Subcutaneous abdominal adipose tissue (tissue), 5 donors: ENCODE data around the gene TNC.

ENCODE experiments used
- H3K27ac ChIP-seq: one replicate; pipeline ENCODE4 v1.7.0; 2013; ENCODE audit warnings: low read depth, mild to moderate bottlenecking, inconsistent platforms, low read length, moderate library complexity
- H3K27me3 ChIP-seq, 5 donors: one replicate each; pipeline ENCODE4 v1.7.0; 2013; ENCODE audit warnings: low read length in 5 of 5, inconsistent platforms in 1 of 5; ENCODE audit not compliant: control insufficient read depth in 5 of 5, insufficient read depth in 4 of 5
- H3K36me3 ChIP-seq, 5 donors: one replicate each; pipeline ENCODE4 v1.7.0; 2013; ENCODE audit warnings: low read length in 5 of 5; ENCODE audit not compliant: control insufficient read depth in 5 of 5, insufficient read depth in 5 of 5
- H3K4me1 ChIP-seq, 5 donors: one replicate each; pipeline ENCODE4 v1.7.0; 2013; ENCODE audit warnings: low read length in 5 of 5, mild to moderate bottlenecking in 3 of 5, moderate library complexity in 1 of 5; ENCODE audit not compliant: control insufficient read depth in 5 of 5, insufficient read depth in 5 of 5
- H3K4me3 ChIP-seq, 5 donors: one replicate each; pipeline ENCODE4 v1.7.0; 2013; ENCODE audit warnings: low read length in 5 of 5, low read depth in 1 of 5
- H3K9ac ChIP-seq, 5 donors: one replicate each; pipeline ENCODE4 v1.7.0; 2013; ENCODE audit warnings: low read length in 5 of 5, mild to moderate bottlenecking in 4 of 5, moderate library complexity in 3 of 5
- H3K9me3 ChIP-seq, 5 donors: one replicate each; pipeline ENCODE4 v1.7.0; 2013; ENCODE audit warnings: low read length in 5 of 5; ENCODE audit not compliant: control insufficient read depth in 5 of 5
- donor health status: healthy.
- donor health status: healthy.
- donor health status: healthy.
- donor health status: healthy.
- donor health status: healthy.

TNC gene

GRCh38 chr9:115063058-115063845 is 54.7 kb downstream of the TNC start:
- Histone ChIP-seq H3K36me3 (no peaks in the 10 kb centered on the region), H3K27ac (no peak overlapping the region), H3K4me3 (no peak overlapping the region), H3K9ac (no peak overlapping the region), H3K9me3 (no peaks in the 10 kb centered on the region), H3K27me3 (no peaks in the 10 kb centered on the region), H3K4me1 (peaks cover 0 to 4% (median 0%) of the 10 kb centered on the region in 5 donors)

- Histone ChIP-seq H3K36me3 (no peaks in the 10 kb centered on the region), H3K27ac (no peak overlapping the region), H3K9me3 (no peaks in the 10 kb centered on the region), H3K4me1 (peaks cover 0 to 2% (median 0%) of the 10 kb centered on the region in 5 donors), H3K27me3 (no peaks in the 10 kb centered on the region), H3K4me3 (no peak overlapping the region), H3K9ac (no peak overlapping the region)
Observed at GRCh38 chr9:115058684-115059315, 59.2 kb downstream of the TNC start.

- Histone ChIP-seq H3K9me3 (no peaks in the 10 kb centered on the region), H3K27me3 (no peaks in the 10 kb centered on the region), H3K4me3 (no peak overlapping the region), H3K4me1 (no peaks in the 10 kb centered on the region), H3K9ac (no peak overlapping the region), H3K27ac (no peak overlapping the region), H3K36me3 (no peaks in the 10 kb centered on the region)
Observed at GRCh38 chr9:115058175-115058574, 59.8 kb downstream of the TNC start.

GRCh38 chr9:115057559-115057958 is 60.4 kb downstream of the TNC start:
- Histone ChIP-seq H3K27me3 (no peaks in the 10 kb centered on the region), H3K36me3 (no peaks in the 10 kb centered on the region), H3K4me1 (no peaks in the 10 kb centered on the region), H3K4me3 (no peak overlapping the region), H3K9ac (no peak overlapping the region), H3K27ac (no peak overlapping the region), H3K9me3 (no peaks in the 10 kb centered on the region)

- no peaks in the 10 kb centered on the region for H3K9me3 ChIP-seq
- H3K9ac ChIP-seq: no peak overlapping the region
- H3K4me3 ChIP-seq: no peak overlapping the region
- H3K27me3 ChIP-seq: no peaks in the 10 kb centered on the region
- H3K27ac ChIP-seq: no peak overlapping the region
- H3K36me3 ChIP-seq: no peaks in the 10 kb centered on the region
- H3K4me1 ChIP-seq: no peaks in the 10 kb centered on the region
Observed at GRCh38 chr9:115050002-115050490, 67.9 kb downstream of the TNC start.

GRCh38 chr9:115046824-115047223 is 71.1 kb downstream of the TNC start:
- Histone ChIP-seq H3K27ac (no peak overlapping the region), H3K4me1 (peaks cover 0 to 13% (median 3%) of the 10 kb centered on the region in 5 donors), H3K4me3 (no peak overlapping the region), H3K9me3 (no peaks in the 10 kb centered on the region), H3K36me3 (no peaks in the 10 kb centered on the region), H3K27me3 (peaks cover 0 to 3% (median 0%) of the 10 kb centered on the region in 5 donors), H3K9ac (no peak overlapping the region)

GRCh38 chr9:115046199-115046598 is 71.8 kb downstream of the TNC start:
- Histone ChIP-seq H3K36me3 (no peaks in the 10 kb centered on the region), H3K9me3 (no peaks in the 10 kb centered on the region), H3K27me3 (peaks cover 0 to 3% (median 0%) of the 10 kb centered on the region in 5 donors), H3K4me1 (peaks cover 0 to 13% (median 3%) of the 10 kb centered on the region in 5 donors), H3K27ac (no peak overlapping the region), H3K4me3 (no peak overlapping the region), H3K9ac (no peak overlapping the region)

- Histone ChIP-seq H3K4me3 (no peak overlapping the region), H3K4me1 (peaks cover 0 to 13% (median 3%) of the 10 kb centered on the region in 5 donors), H3K9me3 (no peaks in the 10 kb centered on the region), H3K27ac (no peak overlapping the region), H3K27me3 (peaks cover 0 to 3% (median 0%) of the 10 kb centered on the region in 5 donors), H3K36me3 (no peaks in the 10 kb centered on the region), H3K9ac (no peak overlapping the region)
Observed at GRCh38 chr9:115043632-115044031, 74.3 kb downstream of the TNC start.

GRCh38 chr9:115042781-115043509 is 75.0 kb downstream of the TNC start:
- Histone ChIP-seq H3K36me3 (no peaks in the 10 kb centered on the region), H3K4me3 (no peak overlapping the region), H3K9me3 (no peaks in the 10 kb centered on the region), H3K4me1 (peaks cover 0 to 13% (median 3%) of the 10 kb centered on the region in 5 donors), H3K27ac (no peak overlapping the region), H3K9ac (no peak overlapping the region), H3K27me3 (peaks cover 0 to 3% (median 0%) of the 10 kb centered on the region in 5 donors)
